Measurements from ENCODE around the gene OXLD1.

Gene OXLD1

GRCh38 chr17:81701288-81702071 is 35.1 kb upstream of the OXLD1 start:
- no peak for DNase-seq

- DNase-seq = no peak
Measured at GRCh38 chr17:81700353-81701287, 34.2 kb upstream of the OXLD1 start.

GRCh38 chr17:81697261-81698044 is 31.0 kb upstream of the OXLD1 start:
- no peak for DNase-seq

- no peak for DNase-seq
Measured at GRCh38 chr17:81696218-81696941, 30.0 kb upstream of the OXLD1 start.

GRCh38 chr17:81695801-81696200 is 29.4 kb upstream of the OXLD1 start:
- no peak for DNase-seq

GRCh38 chr17:81695211-81695610 is 28.8 kb upstream of the OXLD1 start:
- no peak for DNase-seq

- no peak for DNase-seq
Measured at GRCh38 chr17:81694810-81695209, 28.4 kb upstream of the OXLD1 start.

GRCh38 chr17:81693509-81694210 is 27.3 kb upstream of the OXLD1 start:
- DNase-seq = no peak

- no peak for DNase-seq
Measured at GRCh38 chr17:81691608-81692007, 25.2 kb upstream of the OXLD1 start.

GRCh38 chr17:81691196-81691595 is 24.8 kb upstream of the OXLD1 start:
- no peak for DNase-seq

GRCh38 chr17:81690549-81690948 is 24.1 kb upstream of the OXLD1 start:
- no peak for DNase-seq

GRCh38 chr17:81690066-81690465 is 23.7 kb upstream of the OXLD1 start:
- DNase-seq = no peak

- no peak for DNase-seq
Measured at GRCh38 chr17:81688616-81689015, 22.2 kb upstream of the OXLD1 start.

- no peak for DNase-seq
Measured at GRCh38 chr17:81687770-81688541, 21.6 kb upstream of the OXLD1 start.

- no peak for DNase-seq
Measured at GRCh38 chr17:81686614-81687013, 20.2 kb upstream of the OXLD1 start.

GRCh38 chr17:81685108-81685507 is 18.7 kb upstream of the OXLD1 start:
- DNase-seq = no peak

- DNase-seq = no peak
Measured at GRCh38 chr17:81684442-81684911, 18.1 kb upstream of the OXLD1 start.

GRCh38 chr17:81683584-81684441 is 17.4 kb upstream of the OXLD1 start, which contains the start of the genes ARL16 and HGS:
Gene ARL16 (minus strand): TSS chr17:81683797. CDS start chr17:81683753, 44 bp downstream.
Gene HGS (plus strand): TSS chr17:81684011. CDS start chr17:81684067, 56 bp downstream.
- DNase-seq = peak; percentile 98

- DNase-seq = no peak
Measured at GRCh38 chr17:81683208-81683583, 16.8 kb upstream of the OXLD1 start.

Data from NCI-H446 treated with DMSO at 0.1 percent for 48 hours (cell line).